NAMALWA (cell line): ENCODE results near the gene ATP2A3.
"Not testable (repeated sequence)": the region's sequence is repeated elsewhere in the genome, so short reads cannot be mapped to it uniquely, and the experiment has no call there.

Source experiments
- DNase-seq: peaks from one replicate; pipeline ENCODE4 v3.0.0-alpha.2; 2015; ENCODE audit warnings: low spot score

The ATP2A3 gene

GRCh38 chr17:3991699-3992098 is 27.5 kb upstream of the ATP2A3 start:
- DNase-seq: not testable (repeated sequence)

GRCh38 chr17:3990386-3991127 is 26.3 kb upstream of the ATP2A3 start:
- no peak for DNase-seq

GRCh38 chr17:3989041-3989886 is 25.0 kb upstream of the ATP2A3 start:
- DNase-seq: no peak

GRCh38 chr17:3988297-3989040 is 24.2 kb upstream of the ATP2A3 start:
- DNase-seq: no peak

DNA sequence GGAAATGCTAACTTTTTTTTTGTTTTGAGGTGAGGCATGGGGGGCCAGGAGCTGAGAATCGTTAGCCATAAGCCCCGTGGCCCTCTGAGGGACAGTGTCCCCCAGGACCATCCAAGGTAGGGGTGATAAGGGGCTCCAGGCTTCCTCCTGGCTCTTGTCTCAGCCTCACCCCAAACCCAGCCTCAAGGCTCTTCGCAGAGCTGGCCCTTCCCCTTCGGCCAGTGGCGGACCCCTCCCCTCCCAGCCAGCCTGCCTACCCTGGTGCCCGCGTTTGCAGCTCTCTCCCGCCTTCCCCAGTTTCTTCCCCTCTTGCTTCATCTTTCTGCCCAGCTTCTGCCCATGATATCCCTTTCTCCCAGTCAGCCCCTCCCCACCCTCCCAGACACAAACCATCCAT is 22.7 kb upstream of the ATP2A3 start:
- no peak for DNase-seq

GRCh38 chr17:3986270-3986938 is 22.2 kb upstream of the ATP2A3 start:
- peak; percentile 31 for DNase-seq

DNA sequence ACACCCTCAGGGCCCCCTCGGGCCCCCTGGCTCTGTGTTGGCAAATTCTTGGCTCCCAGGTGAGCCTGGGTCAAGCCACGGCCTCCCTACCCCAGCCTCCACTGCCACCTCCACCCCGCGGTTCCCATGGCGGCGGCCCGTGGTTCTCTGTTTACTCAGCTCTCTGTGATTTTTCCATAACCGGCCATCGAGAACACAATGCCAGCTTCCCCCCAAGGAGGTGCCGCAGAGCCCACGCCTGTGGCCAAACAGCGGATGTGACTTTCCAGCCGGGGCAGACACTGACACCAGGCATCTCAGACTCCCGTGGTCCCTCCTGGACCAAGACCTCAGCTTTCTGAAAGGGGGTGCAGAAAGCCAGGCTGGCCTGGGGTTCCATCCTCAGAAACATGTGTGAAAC is 21.6 kb upstream of the ATP2A3 start:
- DNase-seq: no peak

DNA sequence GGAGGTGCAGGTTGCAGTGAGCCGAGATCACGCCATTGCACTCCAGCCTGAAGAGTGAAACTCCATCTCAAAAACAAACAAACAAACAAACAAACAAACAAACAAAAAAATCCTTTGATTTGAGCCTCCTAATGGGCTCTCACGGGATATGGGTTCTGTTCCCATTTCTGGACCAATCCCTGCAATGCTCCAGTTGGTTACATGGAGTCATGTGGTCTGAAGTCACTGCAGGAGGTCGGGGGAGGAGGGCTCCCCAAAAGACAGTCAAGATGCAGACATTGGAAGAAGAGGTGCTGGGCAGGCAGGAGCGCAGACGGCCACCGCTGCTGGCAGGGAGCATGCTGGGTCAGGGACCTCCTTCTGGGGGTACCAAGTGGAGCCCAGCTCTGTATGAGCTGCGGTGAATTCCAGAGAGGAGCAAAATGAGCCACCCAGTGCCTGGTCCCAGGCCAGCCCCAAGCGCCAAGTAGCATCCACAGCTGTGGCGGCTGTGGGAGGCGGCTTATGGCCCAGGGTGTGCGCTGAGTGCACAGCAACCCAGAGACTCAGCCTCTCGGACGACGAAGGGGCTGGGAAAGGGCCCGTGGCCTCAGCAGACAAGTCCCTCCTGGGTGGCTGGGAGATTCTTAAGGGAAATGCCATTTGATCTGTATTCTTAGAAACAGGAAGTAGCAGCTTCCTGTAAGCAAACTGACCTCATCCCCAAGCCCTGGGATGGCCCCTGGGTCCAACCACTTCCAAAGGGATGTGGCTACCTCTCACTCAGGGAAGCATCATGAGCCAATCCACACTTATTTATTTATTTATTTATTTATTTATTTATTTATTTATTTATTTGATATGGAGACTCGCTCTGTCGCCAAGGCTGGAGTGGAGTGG is 19.6 kb upstream of the ATP2A3 start:
- no peak for DNase-seq

DNA sequence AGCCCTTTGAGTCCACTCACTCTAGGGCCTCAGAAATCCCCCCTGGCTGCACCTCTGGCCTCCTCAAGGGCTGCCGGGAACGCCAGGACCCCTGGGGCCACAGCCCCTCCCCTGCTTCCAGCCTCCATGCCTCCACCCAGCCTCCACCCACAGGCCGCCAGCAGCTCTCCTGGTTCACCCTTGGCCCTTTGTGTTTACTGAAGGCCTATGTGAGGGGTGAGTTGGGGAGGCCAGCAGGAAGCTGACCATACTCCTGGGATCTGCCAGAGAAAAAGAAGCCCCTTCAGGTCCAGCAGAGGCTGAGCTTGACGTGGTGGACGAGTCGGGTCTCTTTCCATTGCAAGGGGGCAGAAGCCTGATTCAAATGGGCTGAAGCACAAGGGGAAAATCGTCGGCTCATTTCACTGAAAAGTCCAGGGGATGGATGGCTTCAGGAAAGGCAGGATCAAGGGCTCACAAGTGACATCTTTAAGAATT is 18.3 kb upstream of the ATP2A3 start:
- no peak for DNase-seq

GRCh38 chr17:3982113-3982512 is 17.9 kb upstream of the ATP2A3 start:
- no peak for DNase-seq

GRCh38 chr17:3981455-3981854 is 17.2 kb upstream of the ATP2A3 start:
- DNase-seq: no peak

DNA sequence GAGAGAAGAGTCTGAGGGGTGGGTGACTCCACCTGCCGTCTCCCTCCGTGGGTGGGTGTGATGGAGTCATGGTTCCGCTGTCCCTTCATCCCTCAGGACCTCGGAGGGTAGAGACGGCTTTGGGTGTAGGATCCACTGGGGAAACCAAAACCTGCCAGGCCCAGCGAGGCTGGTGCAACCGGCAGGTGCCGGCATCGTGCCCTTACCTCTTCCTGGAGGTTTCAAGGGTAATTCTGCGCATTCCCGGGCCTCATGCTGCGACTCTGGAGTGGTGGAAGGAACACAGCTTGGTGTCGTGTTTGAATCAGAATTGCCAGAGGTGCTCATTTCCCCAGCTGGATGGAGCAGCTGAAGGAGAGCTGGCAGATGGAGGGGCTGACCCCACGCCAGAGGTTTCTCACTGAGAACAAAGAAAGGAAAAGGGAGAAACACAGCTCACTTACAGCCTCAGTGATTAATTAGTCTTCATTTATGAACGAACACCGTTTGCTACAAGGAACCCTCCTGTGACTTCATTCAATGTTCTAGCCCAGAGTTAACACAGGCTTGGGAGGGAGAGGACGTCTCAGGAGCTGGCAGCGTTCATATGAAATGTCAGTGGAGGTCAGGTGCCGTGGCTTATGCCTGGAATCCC is 16.3 kb upstream of the ATP2A3 start:
- no peak for DNase-seq

DNA sequence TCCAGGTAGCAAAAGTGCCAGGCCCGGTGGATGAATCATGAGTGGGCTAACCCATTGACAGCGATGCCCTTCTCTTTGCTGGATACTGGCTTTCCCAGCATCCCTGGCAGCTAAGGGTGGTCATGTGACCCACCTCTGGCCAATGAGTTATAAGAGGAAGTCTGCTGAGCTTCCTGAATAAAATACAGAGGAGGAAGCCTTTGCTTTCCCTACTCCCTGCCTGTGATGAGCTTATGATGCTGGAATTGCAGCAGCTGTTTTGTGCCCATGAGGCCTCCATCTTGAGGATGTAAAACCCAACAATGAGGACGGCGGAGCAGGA is 15.0 kb upstream of the ATP2A3 start:
- DNase-seq: no peak

DNA sequence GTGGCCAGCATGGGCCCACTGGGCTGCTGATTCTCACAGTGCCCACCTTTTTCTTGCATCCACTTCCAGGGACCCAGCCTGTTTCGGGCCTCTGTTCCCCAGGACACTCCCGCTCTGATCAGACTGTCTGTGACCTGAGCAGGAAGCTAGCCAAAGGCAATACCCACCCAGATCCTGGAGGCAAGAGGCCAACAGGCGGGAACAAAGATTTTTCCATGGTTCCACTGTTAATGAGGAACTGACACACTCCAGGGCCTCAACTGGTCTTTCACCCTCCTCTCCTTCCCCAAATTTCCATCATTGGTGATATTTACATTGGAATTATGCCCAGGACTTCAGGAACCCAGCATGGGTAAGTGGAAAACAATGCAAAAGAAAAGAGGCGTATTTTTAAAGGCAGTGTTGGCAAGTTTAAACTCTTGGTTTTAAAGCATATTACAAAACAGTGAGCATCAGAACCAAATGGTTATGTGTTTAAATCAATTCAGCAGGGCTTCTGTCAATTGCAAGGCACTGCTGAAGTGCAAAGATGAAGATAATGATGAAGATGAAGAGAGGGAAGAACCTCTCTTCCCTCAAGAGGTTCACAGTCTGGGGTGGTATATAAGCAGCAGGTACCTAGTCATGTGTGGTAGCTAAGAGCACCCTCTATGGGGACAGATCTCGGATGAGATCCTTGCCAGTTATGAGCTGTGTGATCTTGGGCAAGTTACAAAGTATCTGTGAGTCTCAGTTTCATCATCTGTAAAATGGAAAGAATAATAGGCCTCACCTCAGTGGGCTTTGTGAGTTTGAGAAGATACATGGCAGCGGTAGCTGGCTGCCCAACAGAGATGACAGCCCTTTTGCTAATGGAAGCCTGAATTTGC is 14.4 kb upstream of the ATP2A3 start:
- DNase-seq: no peak

- no peak for DNase-seq
These were observed 13.2 kb upstream of the ATP2A3 start for GRCh38 chr17:3977387-3977786.

- DNase-seq: no peak
These were observed 12.5 kb upstream of the ATP2A3 start for GRCh38 chr17:3976675-3977171.

GRCh38 chr17:3974980-3975379 is 10.7 kb upstream of the ATP2A3 start:
- no peak for DNase-seq

GRCh38 chr17:3974138-3974687 is 10.0 kb upstream of the ATP2A3 start:
- DNase-seq: no peak

DNA sequence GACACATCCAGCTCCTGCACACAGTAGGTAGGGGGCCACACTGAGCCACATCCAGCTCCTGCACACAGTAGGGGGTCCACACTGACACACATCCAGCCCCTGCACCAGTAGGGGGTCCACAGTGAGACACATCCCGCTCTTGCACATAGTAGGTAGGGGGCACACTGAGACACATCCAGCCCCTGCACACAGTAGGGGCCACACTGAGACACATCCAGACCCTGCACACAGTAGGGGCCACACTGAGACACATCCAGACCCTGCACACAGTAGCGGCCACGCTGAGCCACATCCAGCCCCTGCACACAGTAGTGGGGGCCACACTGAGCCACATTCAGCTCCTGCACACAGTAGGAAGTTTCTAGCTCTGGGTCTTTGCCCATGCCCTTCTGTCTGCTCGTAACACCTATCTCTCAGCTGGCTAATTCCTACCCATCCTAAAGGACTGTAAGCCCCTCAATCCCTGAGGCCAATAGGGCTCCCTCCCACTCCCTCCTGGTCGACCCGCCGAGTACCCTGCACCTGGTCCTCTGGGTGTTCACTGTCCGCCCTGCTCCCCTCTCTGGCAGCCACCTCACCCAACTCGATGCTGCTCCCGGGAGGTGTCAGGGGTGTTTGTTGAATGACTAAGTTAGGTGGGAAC is 9.4 kb upstream of the ATP2A3 start:
- no peak for DNase-seq
